Measurements from ENCODE around the gene CRYAB.
A peak's percentile ranks its signal among the peaks of the same experiment; 100 is the strongest.
"Not testable (repeated sequence)": the region's sequence is repeated elsewhere in the genome, so short reads cannot be mapped to it uniquely, and the experiment has no call there.

CRYAB gene

GRCh38 chr11:111913997-111914396 lies 2.4 kb upstream of the CRYAB start:
- intact Hi-C loops (cut with DNase I), result loop anchor here (5.0 kb wide), 1 partner anchor 68 kb away; no protein-coding TSS in a partner anchor
- DNase-seq, result peak in 41 of 42 donors; percentile 31 to 95 (median 81)

GRCh38 chr11:111913031-111913861 lies 1.7 kb upstream of the CRYAB start:
- peak in 17 of 42 donors; percentile 19 to 70 (median 42) for DNase-seq
- intact Hi-C loops (cut with DNase I), result loop anchor here (5.0 kb wide), 1 partner anchor 69 kb away; no protein-coding TSS in a partner anchor

GRCh38 chr11:111912535-111912934 lies 965 bp upstream of the CRYAB start, which contains the start of gene HSPB2:
HSPB2 (plus strand) TSS chr11:111912734; CDS start chr11:111912830, 96 bp downstream.
- DNase-seq, result peak in 22 of 42 donors; percentile 18 to 68 (median 34)
- intact Hi-C loops (cut with DNase I), result loop anchor here (5.0 kb wide), 1 partner anchor 70 kb away; no protein-coding TSS in a partner anchor

- peak; percentile 36 to 95 (median 85) for DNase-seq
- intact Hi-C loops (cut with DNase I), result loop anchor here (5.0 kb wide), 1 partner anchor 71 kb away; no protein-coding TSS in a partner anchor
Measured at GRCh38 chr11:111910676-111911562, 651 bp downstream of the CRYAB start.

GRCh38 chr11:111909378-111909777 lies 2.2 kb downstream of the CRYAB start:
- intact Hi-C loops (cut with DNase I), result no loop called here
- DNase-seq, result no peak

GRCh38 chr11:111908639-111909305 lies 2.8 kb downstream of the CRYAB start:
- peak in 2 of 42 donors; percentile 37 to 48 for DNase-seq

GRCh38 chr11:111906680-111907079 lies 4.9 kb downstream of the CRYAB start:
- intact Hi-C loops (cut with DNase I), result no loop called here
- no peak for DNase-seq

More at GRCh38 chr11:111908639-111909305, 2.8 kb downstream of the CRYAB start:
- intact Hi-C loops (cut with DNase I), result no loop called here

GRCh38 chr11:111905411-111905810 lies 6.2 kb downstream of the CRYAB start:
- intact Hi-C loops (cut with DNase I), result no loop called here
- DNase-seq, result no peak

- intact Hi-C loops (cut with DNase I), result no loop called here
- no peak for DNase-seq
Measured at GRCh38 chr11:111886844-111887243, 24.7 kb downstream of the CRYAB start.

- DNase-seq, result no peak
- intact Hi-C loops (cut with DNase I), result no loop called here
Measured at GRCh38 chr11:111886032-111886431, 25.5 kb downstream of the CRYAB start.

GRCh38 chr11:111885053-111885452 lies 26.5 kb downstream of the CRYAB start:
- intact Hi-C loops (cut with DNase I); DNase-seq: not testable (repeated sequence)

- DNase-seq, result no peak
- intact Hi-C loops (cut with DNase I), result no loop called here
Measured at GRCh38 chr11:111882202-111882601, 29.4 kb downstream of the CRYAB start.

GRCh38 chr11:111879637-111879960 lies 32.0 kb downstream of the CRYAB start:
- intact Hi-C loops (cut with DNase I), result loop anchor here (5.0 to 10.0 kb wide), 3 partner anchors 48 to 205 kb away; partner anchors contain the start of genes SDHD and TIMM8B
- no peak for DNase-seq

GRCh38 chr11:111878849-111879636 lies 32.5 kb downstream of the CRYAB start, which contains the start of the genes CFAP68 and FDXACB1:
CFAP68 (plus strand) TSS chr11:111879541; CDS start chr11:111879561, 20 bp downstream.
FDXACB1 (minus strand) TSS chr11:111879165; CDS start chr11:111879132, 33 bp downstream.
- peak; percentile 94 to 99 (median 98) for DNase-seq
- intact Hi-C loops (cut with DNase I), result loop anchor here (5.0 to 10.0 kb wide), 3 partner anchors 48 to 206 kb away; partner anchors contain the start of genes SDHD and TIMM8B

- intact Hi-C loops (cut with DNase I), result loop anchor here (5.0 to 10.0 kb wide), 3 partner anchors 49 to 206 kb away; partner anchors contain the start of genes SDHD and TIMM8B
Measured at GRCh38 chr11:111878385-111878848, 33.2 kb downstream of the CRYAB start.

GRCh38 chr11:111871693-111872161 lies 39.8 kb downstream of the CRYAB start:
- no peak for DNase-seq
- intact Hi-C loops (cut with DNase I), result loop anchor here (10.0 kb wide), 1 partner anchor 213 kb away; the partner anchor contains the start of genes SDHD and TIMM8B

More at GRCh38 chr11:111878385-111878848, 33.2 kb downstream of the CRYAB start:
- DNase-seq, result peak in 4 of 42 donors; percentile 10 to 30 (median 14)

Measured in head of caudate nucleus (tissue), 42 donors.